ENCODE measurements around the gene BEST2.

DNA sequence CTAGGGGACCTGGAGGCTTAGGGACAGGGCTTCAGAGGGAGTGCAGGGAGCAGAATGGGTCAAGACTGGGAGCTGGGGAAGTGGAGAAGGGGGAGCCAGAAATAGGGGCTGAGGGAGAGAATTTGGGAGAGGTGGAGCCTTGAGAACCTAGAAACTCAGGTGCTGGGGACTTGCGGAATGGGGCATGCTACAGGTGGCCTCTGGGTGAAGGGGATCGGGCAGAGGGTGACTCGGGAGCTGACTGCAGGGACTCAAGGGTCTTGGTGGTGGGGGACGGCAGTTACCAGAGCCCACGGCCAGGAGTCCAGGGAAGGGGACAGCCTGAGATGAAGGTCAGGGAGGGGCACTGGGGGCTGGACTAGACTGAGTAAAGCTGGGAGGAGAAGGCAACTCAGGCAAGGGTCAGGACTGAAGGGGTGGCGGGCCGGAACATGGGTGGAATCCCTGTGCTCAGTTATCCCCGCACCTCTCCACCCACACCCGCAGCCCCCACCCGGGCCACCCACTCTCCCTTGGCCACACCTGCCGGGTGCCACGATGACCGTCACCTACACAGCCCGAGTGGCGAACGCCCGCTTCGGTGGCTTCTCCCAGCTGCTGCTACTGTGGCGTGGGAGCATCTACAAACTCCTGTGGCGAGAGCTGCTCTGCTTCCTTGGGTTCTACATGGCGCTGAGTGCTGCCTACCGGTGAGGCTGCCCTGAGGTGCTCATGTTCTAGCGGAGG, 628 bp downstream of the BEST2 start:
- TF ChIP-seq, protein P1, sequence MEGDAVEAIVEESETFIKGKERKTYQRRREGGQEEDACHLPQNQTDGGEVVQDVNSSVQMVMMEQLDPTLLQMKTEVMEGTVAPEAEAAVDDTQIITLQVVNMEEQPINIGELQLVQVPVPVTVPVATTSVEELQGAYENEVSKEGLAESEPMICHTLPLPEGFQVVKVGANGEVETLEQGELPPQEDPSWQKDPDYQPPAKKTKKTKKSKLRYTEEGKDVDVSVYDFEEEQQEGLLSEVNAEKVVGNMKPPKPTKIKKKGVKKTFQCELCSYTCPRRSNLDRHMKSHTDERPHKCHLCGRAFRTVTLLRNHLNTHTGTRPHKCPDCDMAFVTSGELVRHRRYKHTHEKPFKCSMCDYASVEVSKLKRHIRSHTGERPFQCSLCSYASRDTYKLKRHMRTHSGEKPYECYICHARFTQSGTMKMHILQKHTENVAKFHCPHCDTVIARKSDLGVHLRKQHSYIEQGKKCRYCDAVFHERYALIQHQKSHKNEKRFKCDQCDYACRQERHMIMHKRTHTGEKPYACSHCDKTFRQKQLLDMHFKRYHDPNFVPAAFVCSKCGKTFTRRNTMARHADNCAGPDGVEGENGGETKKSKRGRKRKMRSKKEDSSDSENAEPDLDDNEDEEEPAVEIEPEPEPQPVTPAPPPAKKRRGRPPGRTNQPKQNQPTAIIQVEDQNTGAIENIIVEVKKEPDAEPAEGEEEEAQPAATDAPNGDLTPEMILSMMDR (IDR thresholded peaks at IDR 0.05 in 4 of 5, conservative IDR thresholded peaks at IDR 0.05 in 1 of 5): no peak
- TF ChIP-seq POLR2A (IDR thresholded peaks at IDR 0.05): no peak

All from gastrocnemius medialis (tissue), 4 donors.